Caco-2 (cell line): Measurements from ENCODE around the gene IDE. TPM values are rescaled to one million over a fixed set of nuclear protein-coding genes. Genes with fewer than 3 reads are reported as not detected.

Experiments
- BruUV-seq: library from RNA; stranded (reverse); fragments of 400-500 nt; replicated peaks from 2 replicates; lab custom pipeline; 2021; lab: Mats Ljungman, UMichigan
- CTCF ChIA-PET: fragments of 300-600 bp; sonication (Branson Sonifier 250); formaldehyde crosslinking; loops from one replicate; lab custom pipeline; 2022; ENCODE audit warnings: antibody characterized with exemption; lab: Charles Lee
- POLR2A ChIA-PET: fragments of 300-600 bp; sonication (Branson Sonifier 250); formaldehyde crosslinking; loops from one replicate; lab custom pipeline; 2022; ENCODE audit warnings: antibody characterized with exemption; lab: Charles Lee
- DNase-seq, 2 experiments: peaks; one replicate each; pipeline versions ENCODE4 v3.0.0 to v3.0.0-alpha.2; 2020 to 2022
- H3K27me3 ChIP-seq: replicated peaks from 2 replicates; pipeline ENCODE4 v1.6.0; 2011; ENCODE audit warnings: low read length; ENCODE audit not compliant: control insufficient read depth, insufficient read depth
- H3K36me3 ChIP-seq: 2 replicates; pipeline ENCODE4 v1.5.1; 2011; ENCODE audit warnings: low read length; ENCODE audit not compliant: control insufficient read depth, insufficient read depth
- H3K4me1 ChIP-seq: fragments of 250-450 bp; sonication (Bioruptor Pico); 2 replicates; pipeline ENCODE4 v1.5.1; 2020; ENCODE audit warnings: mild to moderate bottlenecking
- H3K4me3 ChIP-seq: 2 replicates; pipeline ENCODE4 v1.5.1; 2011; ENCODE audit warnings: low read depth, mild to moderate bottlenecking, control low read depth, low read length
- H3K9me3 ChIP-seq: fragments of 250-450 bp; sonication (Bioruptor Pico); 2 replicates; pipeline ENCODE4 v1.5.1; 2020; ENCODE audit warnings: mild to moderate bottlenecking, moderate library complexity
- H3K27ac Mint-ChIP-seq: one replicate; pipeline ENCODE4 v1.8.0; 2022; ENCODE audit warnings: mixed read lengths; ENCODE audit not compliant: unreplicated experiment
- H3K27me3 Mint-ChIP-seq: one replicate; pipeline ENCODE4 v1.8.0; 2022; ENCODE audit warnings: mixed read lengths; ENCODE audit not compliant: insufficient read depth, unreplicated experiment
- H3K36me3 Mint-ChIP-seq: one replicate; pipeline ENCODE4 v1.8.0; 2022; ENCODE audit warnings: mild to moderate bottlenecking, mixed read lengths; ENCODE audit not compliant: insufficient read depth, unreplicated experiment
- H3K4me1 Mint-ChIP-seq: one replicate; pipeline ENCODE4 v1.8.0; 2022; ENCODE audit warnings: low read depth, mixed read lengths; ENCODE audit not compliant: unreplicated experiment
- H3K4me3 Mint-ChIP-seq: one replicate; pipeline ENCODE4 v1.8.0; 2022; ENCODE audit warnings: mild to moderate bottlenecking, moderate library complexity, mixed read lengths; ENCODE audit not compliant: unreplicated experiment
- H3K9me3 Mint-ChIP-seq: one replicate; pipeline ENCODE4 v1.8.0; 2022; ENCODE audit warnings: mixed read lengths; ENCODE audit not compliant: unreplicated experiment
- CTCF ChIP-seq, 2 experiments: fragments of 200-600 bp in 1 of 2; IDR thresholded peaks; 1 replicate in 1 of 2; 2 replicates in 1 of 2; pipeline versions ENCODE4 v1.5.1 to v1.8.0; 2011 to 2022; ENCODE audit warnings: antibody characterized with exemption in 1 of 2, control low read depth in 1 of 2, inconsistent platforms in 1 of 2, low read depth in 1 of 2, low read length in 1 of 2, mild to moderate bottlenecking in 1 of 2, moderate library complexity in 1 of 2; ENCODE audit not compliant: insufficient read depth in 1 of 2, severe bottlenecking in 1 of 2, unreplicated experiment in 1 of 2
- intact Hi-C: fragments of 100-400 bp; cut with micrococcal nuclease; formaldehyde crosslinking; loops from one replicate; pipeline ENCODE4 v1.10.0; 2022; ENCODE audit not compliant: unreplicated experiment
- total RNA-seq: library from RNA; stranded (reverse); gene quantifications from 2 replicates; pipeline ENCODE4 v1.2.3, GENCODE V29; 2022

IDE gene
- total RNA-seq, 1 experiment from 2014 or later = 85.5 TPM

GRCh38 chr10:92432596-92432995 lies 141.3 kb downstream of the IDE start:
- intact Hi-C loops = loop anchor here (10.0 kb wide), 1 partner anchor 68 kb away; no protein-coding TSS in a partner anchor
- H3K36me3 Mint-ChIP-seq = no peaks in the 10 kb centered on the region
- no TSS peak for BruUV-seq
- H3K9me3 Mint-ChIP-seq = no peaks in the 10 kb centered on the region
- Histone ChIP-seq H3K27me3 (no peaks in the 10 kb centered on the region), H3K36me3 (no peaks in the 10 kb centered on the region), H3K4me3 (no peak overlapping the region), H3K4me1 (no peaks in the 10 kb centered on the region), H3K9me3 (no peaks in the 10 kb centered on the region)
- no peak for DNase-seq
- H3K4me1 Mint-ChIP-seq = no peaks in the 10 kb centered on the region
- ChIA-PET POLR2A (no interaction called here), CTCF (no interaction called here)
- no peak overlapping the region for H3K4me3 Mint-ChIP-seq
- no peak for TF ChIP-seq CTCF (IDR thresholded peaks at IDR 0.05; ENCODE audit: insufficient read depth in 1 of 2, low read depth in 1 of 2, low read length in 1 of 2, severe bottlenecking in 1 of 2, unreplicated experiment in 1 of 2)
- no peak overlapping the region for H3K27ac Mint-ChIP-seq
- no peaks in the 10 kb centered on the region for H3K27me3 Mint-ChIP-seq

- Mint-ChIP-seq H3K9me3 (no peaks in the 10 kb centered on the region), H3K4me1 (no peaks in the 10 kb centered on the region), H3K27ac (no peak overlapping the region), H3K4me3 (no peak overlapping the region), H3K27me3 (no peaks in the 10 kb centered on the region), H3K36me3 (no peaks in the 10 kb centered on the region)
- no TSS peak for BruUV-seq
- intact Hi-C loops = loop anchor here (10.0 kb wide), 1 partner anchor 65 kb away; no protein-coding TSS in a partner anchor
- DNase-seq = no peak
- Histone ChIP-seq H3K27me3 (no peaks in the 10 kb centered on the region), H3K9me3 (no peaks in the 10 kb centered on the region), H3K36me3 (no peaks in the 10 kb centered on the region), H3K4me3 (no peak overlapping the region), H3K4me1 (no peaks in the 10 kb centered on the region)
- ChIA-PET CTCF (no interaction called here), POLR2A (no interaction called here)
- no peak for TF ChIP-seq CTCF (IDR thresholded peaks at IDR 0.05; ENCODE audit: insufficient read depth in 1 of 2, low read depth in 1 of 2, low read length in 1 of 2, severe bottlenecking in 1 of 2, unreplicated experiment in 1 of 2)
Observed at GRCh38 chr10:92430103-92430502, 143.8 kb downstream of the IDE start.

- DNase-seq = no peak
- Mint-ChIP-seq H3K9me3 (peaks cover 6% of the 10 kb centered on the region), H3K4me3 (no peak overlapping the region), H3K27me3 (no peaks in the 10 kb centered on the region), H3K36me3 (peaks cover 6% of the 10 kb centered on the region), H3K4me1 (no peaks in the 10 kb centered on the region), H3K27ac (no peak overlapping the region)
- Histone ChIP-seq H3K27me3 (no peaks in the 10 kb centered on the region), H3K4me3 (no peak overlapping the region), H3K36me3 (no peaks in the 10 kb centered on the region), H3K4me1 (no peaks in the 10 kb centered on the region), H3K9me3 (no peaks in the 10 kb centered on the region)
- POLR2A ChIA-PET = no interaction called here
- TF ChIP-seq CTCF (IDR thresholded peaks at IDR 0.05; ENCODE audit: insufficient read depth in 1 of 2, low read depth in 1 of 2, low read length in 1 of 2, severe bottlenecking in 1 of 2, unreplicated experiment in 1 of 2) = no peak
- BruUV-seq = no TSS peak
- CTCF ChIA-PET = no interaction called here
- intact Hi-C loops = no loop called here
Observed at GRCh38 chr10:92421550-92421949, 152.3 kb downstream of the IDE start.
